HG02610 (cell line): Measurements from ENCODE around the gene FAM72A.
"Not testable (repeated sequence)": the region's sequence is repeated elsewhere in the genome, so short reads cannot be mapped to it uniquely, and the experiment has no call there.

ENCODE experiments used
- ATAC-seq: cut with Tn5 transposase; IDR thresholded peaks from one replicate; pipeline ENCODE4 v1.9.1; 2021; ENCODE audit warnings: mild to moderate bottlenecking, moderate library complexity; ENCODE audit not compliant: unreplicated experiment

Gene FAM72A

DNA sequence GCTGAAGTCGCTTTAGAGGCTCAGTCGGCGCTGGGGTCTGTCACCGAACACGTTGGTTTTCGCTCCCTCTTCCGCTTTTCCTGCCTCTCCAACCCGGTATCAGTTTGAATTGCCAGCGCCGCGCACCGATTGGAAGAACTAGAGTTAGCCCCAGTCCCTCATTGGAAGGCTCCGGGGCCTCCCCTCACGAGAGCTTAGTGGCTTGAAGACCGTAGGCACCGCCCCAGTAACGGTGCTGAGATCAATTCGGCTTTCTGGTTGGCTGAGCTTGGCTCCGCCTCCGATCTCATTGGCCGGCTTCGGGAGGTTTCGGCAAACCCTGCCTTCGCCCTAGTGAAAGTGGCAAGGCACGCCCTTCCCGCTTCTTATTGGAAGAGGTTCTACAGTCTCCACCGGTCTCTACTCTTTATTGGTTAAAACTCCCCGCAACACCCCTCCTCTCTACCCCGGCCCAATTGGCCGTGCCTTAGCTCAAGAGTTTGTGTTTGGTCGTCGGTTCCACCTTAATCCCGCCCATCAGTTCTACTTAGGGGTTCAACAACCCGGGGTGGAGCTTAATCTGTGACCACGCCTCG, at the start of gene FAM72A:
TSS of gene FAM72A (minus strand) at position 51 of the 575 bp plus-strand sequence. CDS start 814 bp downstream, outside the sequence.
- ATAC-seq = peak; percentile 92

DNA sequence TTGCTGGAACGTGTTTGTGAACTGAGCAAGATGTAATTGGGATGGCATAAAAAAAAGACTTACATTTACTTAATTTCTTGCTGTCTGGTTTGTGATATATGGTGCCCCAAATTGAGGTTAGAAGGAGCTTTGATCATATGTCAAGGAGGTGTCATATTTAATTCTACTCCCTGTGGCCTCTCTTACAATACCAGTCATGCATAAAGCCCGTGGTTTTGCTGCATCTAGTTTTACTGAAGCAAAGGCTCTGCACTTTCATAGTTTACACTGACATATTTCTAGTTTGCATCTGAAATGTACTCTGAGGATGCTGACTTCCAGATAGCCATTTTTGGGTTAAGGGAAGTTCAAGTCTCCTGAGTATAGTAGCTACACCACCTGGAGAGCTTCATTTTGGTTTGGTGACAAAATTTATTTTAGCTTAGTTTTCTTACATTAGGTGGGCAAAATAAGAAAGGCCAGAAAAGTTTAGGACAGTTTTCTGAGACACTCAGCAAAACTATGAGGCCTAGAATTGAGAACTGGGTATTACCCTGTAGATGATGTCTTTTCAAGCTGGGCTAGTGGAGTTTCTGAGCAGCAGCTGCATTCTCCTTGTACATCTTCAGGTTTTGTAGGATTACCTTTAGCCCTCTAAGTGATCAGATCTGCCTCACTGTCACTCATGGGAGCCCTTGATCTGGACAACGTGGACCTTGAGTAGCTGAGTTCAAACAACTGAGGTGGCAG, 48.5 kb upstream of the FAM72A start:
- ATAC-seq = peak; percentile 56

DNA sequence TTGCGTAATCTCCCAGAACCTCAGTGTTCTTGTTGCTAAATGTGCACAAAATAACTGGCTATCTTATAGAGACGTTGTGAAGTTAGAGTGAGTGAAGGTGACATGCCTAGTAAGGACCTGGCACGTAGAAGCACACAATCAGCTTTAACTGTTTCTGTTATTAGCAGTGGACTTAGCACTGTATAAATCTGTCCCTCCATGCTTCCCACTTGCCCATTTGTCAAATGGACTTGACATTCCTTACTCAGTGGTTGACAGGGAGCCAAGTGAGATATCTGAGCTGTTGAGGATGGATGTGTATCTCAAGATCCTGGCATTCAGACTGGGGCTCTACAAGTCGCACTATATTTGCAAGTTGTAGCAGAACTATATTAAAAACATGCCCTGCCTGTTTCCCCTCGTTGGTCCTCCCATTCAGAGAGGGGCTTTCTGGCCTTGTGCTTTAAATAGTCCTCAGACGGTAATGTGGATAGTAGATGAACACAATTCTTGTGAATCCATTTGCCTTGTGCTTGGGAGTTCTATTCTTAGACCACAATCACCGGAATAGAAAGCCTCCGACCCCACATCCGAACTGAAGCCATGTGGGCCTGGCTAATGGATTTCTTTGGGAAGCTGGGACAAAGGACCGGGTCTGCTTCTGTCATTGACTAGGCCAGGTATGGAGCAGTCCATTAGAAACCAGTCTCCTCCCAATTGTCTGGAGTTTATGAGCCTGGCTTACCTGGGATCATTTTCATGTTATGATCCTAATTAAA, 43.7 kb upstream of the FAM72A start:
- ATAC-seq = not testable (repeated sequence)

DNA sequence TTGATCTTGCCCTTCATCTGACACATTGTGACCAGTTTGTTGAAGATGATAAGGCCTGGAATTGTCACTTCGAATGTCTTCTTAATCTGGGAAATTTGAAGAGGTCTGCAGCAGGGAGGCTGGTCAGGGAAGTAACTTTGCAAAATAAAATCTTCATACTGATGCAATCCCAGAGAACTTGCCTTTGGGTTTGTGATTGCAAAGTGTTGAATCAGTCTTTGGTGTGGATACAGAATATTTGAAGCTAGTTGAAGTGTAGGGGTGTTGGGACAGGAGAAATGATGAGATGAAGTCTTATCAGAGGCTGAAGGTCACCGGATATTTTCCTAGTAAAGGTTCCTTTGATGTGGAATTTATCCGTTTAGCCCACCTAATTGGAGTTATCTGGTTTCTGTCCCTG, 42.8 kb upstream of the FAM72A start:
- not testable (repeated sequence) for ATAC-seq

DNA sequence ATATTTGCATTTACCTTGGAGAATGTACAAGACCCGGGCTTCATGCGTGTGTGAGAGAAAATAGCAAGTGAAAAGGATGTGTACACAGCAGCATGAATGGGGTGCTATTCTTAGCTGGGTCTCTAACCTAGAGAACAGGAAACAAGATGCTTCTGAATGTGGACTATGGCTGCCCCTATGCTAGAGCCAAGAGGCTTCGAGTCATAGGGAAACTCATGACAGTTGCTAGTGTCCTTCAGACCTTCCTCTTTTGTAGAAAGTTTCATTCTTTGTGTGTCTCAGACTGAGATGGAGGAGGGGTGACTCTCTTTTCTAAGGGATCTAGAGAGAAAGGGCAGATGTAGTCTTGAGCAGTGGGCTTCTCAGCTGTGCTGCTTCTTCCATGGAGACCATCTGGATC, 40.7 kb upstream of the FAM72A start:
- peak; percentile 98 for ATAC-seq

DNA sequence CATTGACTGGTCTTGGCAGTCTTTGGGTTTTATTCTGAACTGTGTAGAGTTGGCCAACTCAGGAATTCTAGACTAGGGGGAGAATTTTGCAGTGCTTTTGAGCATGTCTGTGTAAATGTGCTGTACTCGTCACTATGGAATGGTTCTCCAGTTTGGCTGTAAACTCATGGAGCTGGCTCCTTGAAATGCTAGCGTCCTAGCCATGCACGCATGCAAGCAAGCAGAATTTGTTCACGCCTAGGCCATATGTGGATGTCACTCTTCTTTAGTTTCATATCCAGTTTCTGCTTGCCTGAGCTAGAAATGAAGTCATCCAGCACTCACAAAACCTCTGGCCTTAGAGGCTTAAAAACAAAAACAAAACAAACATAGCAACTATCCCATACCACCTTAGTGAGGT, 37.6 kb upstream of the FAM72A start:
- not testable (repeated sequence) for ATAC-seq

DNA sequence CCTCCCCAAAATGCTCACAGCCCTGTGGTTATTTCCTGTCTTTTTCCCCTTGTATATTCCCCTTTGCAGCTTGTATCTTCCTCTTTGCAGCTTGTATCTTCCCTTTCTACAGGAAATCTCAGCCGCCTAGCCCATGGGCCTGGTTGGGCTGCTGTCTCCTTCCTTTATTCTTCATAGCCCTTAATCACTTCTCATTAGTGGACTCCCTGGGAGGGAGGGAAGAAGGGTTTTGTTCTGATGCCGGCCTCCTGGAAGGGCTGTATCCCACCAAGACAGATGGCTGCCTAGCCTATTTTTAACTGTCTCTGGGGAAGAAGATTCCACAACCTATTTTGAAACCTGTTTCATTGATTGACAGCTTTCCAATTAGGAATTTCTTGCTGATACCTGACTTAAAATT, 32.6 kb upstream of the FAM72A start:
- ATAC-seq = not testable (repeated sequence)

DNA sequence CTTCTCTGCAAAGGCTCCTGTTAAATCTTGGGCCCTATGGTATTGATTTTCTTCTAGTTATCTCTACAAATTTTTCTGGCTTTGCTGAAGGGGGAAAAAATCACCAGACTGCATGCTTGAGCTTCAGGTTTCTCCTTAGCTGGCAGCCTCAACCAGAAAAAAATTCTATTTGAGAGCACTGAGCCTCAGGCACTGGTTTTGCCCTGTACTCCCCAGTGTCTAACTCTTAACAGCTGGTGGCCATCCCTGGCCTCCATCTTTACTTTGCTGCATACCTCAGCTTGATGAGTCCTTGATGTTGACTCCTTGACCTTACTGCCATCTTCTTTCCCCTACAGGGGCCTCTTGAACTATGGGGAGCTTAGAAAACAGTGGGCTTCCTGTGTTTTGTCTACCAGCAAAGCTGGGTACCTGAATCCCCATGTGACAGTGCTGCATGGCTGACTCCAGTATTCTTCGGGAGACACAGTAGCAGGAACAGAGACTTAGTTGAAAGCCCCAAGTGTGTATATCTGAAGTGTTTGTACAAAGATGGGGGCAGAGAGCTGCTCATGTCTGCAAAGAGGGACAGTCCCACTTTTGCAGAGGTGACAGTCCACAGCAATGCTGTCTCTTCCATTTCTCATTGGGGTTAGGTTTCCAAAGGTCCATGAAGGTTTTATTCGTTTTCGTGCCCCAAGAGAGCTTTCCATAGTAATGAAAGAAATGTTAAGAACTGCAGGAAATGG, 31.7 kb upstream of the FAM72A start:
- ATAC-seq = not testable (repeated sequence)

DNA sequence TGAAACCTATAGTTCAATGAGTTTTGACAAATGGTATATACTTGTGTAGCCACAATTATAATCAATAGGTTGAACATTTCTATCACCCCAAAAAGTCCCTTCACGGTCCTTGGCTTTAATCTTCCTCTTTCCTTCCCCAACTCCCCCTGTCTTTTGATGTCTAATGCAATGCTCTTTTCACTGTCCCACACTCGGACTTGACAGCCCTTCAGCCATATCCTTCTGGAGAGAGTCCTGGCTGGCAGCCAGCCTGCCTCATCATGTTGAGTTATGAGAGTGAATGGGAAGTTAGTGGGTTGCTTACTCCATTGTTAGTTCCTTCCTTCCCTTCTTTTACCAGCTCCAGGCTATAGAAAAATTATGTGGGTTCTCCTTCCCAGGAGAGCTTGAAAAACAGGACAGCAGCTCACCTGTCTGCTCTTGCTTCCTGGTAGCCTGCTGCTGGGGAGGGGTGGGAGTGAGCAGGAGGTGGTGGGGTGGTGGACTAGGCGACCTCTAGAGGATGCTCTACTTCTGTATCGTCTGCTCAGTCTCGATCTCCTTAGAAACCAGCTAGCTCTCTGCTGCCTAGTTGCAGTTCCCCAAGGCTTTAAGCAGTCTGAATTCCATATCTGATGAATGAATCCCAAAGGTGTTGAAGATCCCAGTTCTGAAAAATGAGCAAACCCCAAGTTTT, 30.5 kb upstream of the FAM72A start:
- ATAC-seq = peak; percentile 79

DNA sequence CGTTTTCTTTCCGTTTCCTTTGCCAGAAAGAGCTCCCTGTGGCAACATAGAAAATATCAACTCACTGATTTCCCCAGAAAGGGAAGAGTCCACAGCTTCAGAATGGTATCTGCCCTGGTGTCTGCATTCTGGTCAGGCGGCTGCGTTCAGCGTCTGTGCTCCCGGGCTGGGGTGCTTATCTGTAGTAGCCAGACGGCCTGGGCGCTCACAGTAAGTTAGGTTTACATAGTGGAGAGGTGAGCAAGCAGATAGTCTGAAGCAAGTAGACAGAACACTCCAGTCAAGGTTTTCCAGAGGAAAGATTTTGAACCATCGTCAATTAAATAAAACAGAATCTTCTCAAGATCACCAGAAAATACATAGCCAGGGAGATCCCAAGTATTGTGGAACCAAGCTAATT, 29.4 kb upstream of the FAM72A start:
- ATAC-seq = not testable (repeated sequence)

DNA sequence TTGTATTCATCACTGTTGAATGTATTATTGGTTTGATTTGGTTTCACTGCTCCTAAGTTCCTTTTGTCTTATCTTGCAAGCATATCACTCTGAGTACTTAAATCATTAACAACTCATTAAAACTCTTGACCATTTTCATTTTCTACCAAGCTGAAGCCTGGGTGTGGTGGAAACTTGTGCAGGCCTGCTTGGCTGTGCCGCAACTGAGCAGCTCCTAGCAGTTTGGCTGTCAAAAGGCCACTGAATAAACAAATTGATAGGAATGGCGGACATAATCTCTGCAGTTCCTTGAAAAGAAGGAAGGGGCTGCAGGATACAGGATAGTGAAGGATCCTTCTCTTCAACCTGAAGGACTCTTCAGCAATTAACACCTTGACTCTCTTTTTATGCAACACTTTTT, 26.6 kb upstream of the FAM72A start:
- not testable (repeated sequence) for ATAC-seq

DNA sequence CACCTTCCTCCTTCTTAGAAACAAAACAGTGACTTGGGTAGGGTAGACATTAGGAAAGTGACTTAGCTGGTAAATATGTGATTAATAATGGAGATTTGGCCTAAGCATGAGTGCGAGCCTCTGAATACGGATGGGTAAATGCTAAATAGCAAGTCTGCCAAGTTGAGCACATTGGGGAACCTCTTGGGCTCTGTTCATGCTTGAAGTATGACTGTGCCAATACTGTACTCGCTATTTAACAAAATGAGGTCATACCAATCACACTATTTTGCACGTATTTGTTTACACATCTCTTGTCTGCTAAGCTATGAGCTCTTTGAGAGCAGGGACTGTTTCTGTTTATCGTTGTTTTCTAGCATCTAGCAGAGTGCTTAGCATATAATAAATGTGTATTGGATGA, 24.2 kb upstream of the FAM72A start:
- not testable (repeated sequence) for ATAC-seq

DNA sequence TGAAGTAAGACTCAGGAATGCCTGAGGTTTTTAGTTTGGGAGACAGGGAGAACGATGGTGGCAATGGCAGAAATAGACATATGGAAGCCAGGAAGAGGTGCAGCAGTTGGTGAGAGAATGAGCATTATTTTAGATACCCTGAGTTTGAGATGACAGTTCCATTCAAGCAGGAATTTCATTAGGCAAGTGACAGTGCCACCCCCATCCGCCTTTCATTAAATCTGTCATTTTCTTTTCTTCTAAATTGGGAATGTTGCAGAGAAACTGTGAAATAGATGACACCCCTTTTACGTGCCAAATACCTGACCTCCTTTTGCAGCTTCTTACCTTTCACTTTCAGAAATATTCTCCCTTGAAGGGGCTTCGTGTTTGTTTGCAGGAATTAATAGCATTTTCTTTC, 22.7 kb upstream of the FAM72A start:
- not testable (repeated sequence) for ATAC-seq

DNA sequence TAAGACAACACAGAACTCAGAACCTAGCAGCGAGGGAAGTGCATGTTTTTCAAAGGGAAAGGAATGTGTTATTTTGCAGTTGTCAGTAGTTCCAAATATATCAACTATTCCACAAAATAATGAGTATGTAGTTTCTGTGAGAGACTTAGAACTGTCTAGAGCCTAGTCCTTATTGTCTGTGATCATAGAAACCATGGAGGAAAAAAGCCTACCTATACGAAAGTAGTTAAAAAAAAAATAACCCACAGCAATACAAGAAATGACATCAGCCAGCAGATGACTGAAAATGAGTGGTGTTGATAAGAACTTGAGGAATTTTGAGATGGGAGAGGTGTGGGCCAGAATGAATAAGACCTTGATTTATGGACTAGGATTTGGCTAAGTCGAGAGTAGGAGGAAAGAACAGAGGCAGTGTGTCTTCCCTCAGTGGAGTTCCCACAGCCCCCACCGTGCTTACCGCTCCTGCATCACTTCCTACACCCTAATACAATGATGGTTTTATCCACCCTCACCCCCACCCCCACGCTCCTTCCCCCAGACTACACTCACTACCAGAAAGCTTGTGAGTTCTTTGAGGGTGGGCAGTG, 21.6 kb upstream of the FAM72A start:
- not testable (repeated sequence) for ATAC-seq

DNA sequence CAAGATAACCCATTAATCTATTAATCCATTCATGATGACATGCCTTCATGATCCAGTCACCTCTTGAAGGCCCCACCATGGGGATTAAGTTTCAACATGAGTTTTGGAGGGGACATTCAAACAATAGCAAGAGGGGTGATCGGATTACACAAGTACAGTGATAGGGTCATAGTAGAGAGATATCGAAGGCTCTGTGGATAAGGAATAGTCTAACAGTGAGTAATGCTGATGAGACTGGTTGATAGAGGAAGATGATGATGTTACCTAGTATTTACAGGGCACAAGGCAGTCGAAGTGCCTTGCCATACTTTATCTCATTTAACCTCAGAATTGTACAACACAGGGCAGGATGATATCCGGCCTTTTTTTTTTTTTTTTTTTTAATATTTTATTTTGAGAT, 18.9 kb upstream of the FAM72A start:
- ATAC-seq = not testable (repeated sequence)

DNA sequence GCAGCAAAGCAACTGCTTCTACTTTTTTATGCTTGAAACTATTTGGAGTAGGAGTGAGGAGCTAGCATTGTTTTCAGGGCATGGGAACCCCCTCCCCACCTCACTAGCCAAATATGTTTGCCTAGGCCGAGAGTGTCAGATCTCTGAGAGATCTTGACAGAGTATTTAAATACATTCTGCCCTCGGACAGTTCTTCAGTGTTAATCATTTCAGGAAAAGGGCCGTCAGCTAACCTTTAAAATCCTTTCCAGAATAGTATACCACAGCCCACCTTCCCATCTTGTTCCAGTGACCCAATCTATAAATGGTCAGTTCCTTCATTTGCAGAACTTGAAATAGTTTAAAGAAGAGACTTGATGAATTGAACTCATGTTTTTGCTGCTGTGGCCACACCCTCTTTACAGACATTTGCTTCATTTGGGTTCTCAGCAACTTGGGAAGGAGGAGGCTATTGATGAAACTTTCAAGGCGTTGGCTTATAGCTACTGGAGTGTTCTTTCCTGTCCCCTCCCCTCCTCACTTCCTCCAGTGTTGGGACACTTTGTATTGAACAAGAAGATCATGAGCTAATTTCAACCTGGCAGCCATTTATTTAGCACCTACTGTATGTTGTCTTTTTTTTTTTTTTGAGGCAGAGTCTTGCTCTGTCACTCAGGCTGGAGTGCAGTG, 17.8 kb upstream of the FAM72A start:
- ATAC-seq = not testable (repeated sequence)

DNA sequence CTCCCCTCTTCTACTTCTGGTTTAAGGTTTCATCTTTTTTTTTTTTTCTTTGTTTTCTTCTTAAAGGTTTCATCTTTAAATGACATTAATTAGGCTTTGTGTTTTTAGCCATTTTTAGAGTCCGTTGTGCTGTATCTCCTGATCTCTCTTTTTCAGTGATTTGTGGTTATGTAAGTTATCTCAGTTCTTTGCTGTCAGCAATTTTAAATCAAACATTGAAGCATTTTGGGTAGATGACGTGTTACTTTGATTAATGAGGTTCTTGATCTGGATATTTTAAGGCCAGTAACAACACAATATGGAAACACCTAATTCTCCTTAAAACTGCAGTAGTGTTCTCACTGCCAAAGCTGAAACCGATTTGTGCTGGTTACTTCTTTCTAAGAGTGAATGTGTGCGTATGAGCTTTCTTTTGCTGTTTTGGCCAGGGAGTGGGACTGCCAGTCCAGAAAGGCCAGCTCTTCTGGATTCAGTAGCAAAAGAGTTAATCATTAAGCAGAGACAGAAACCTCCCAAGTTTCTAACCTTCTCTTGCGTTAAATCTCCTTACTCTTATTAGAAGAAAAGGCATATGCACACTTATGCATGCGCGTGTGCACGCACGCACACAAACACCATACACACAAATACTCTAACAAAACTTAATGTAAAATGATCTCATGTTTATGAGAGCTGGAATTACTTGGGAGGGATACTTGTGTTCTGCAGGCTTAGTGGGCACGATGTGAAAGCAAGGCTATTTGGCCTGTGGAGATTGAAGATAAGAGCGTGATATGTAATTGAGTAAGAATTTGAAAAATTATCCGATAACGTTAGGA, 17.1 kb upstream of the FAM72A start:
- ATAC-seq = not testable (repeated sequence)

DNA sequence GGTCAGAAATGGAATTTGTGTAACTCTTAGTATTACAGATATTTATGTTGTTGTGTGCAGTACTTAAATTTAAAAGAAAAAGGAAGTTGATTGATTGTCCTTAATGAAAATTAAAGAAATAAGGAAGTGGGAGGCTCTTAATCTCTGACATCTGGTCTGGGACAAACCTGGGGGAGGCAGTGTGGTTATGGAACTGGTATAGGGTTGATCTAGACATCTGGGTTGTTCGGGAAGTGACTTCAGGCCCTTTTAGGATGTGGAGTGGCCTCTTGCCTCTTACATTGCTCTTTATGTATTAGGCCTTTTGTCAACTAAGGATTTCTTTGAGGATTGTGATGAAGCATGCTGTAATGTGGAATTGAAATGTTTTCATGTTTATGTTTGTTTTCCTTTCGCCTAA, 16.1 kb upstream of the FAM72A start:
- ATAC-seq = not testable (repeated sequence)

DNA sequence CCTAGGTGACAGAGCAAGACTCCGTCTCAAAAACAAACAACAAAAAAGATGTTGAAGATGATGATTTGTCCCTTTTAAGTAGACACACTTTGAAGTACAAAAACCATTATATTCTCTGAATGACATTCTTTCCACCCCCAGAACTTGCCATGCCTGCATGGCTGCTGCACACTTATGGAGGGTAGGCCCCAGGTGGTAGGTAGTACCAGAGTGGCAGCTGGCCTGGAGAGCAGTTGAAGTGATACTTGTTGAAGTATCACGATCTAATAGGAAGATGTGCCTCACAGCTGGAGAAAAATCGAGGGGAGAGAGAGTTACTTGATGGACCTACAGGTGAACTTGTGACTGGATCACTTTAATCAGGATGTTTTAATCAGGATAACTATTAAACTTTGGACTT, 15.6 kb upstream of the FAM72A start:
- not testable (repeated sequence) for ATAC-seq
